Measurements from ENCODE around the gene INTS6. TPM values are rescaled to one million over a fixed set of nuclear protein-coding genes. Genes with fewer than 3 reads are reported as not detected.

INTS6 gene
- polyA plus RNA-seq, 4 donors = 33.7 to 38.2 (median 36.5) TPM

GRCh38 chr13:51325837-51326236 lies 127.0 kb downstream of the INTS6 start:
- no peak for DNase-seq (ENCODE audit: low read depth in 4 of 4, low spot score in 2 of 4)

- no peak for DNase-seq (ENCODE audit: low read depth in 4 of 4, low spot score in 2 of 4)
These were observed 128.0 kb downstream of the INTS6 start for GRCh38 chr13:51324714-51325420.

- no peak for DNase-seq (ENCODE audit: low read depth in 4 of 4, low spot score in 2 of 4)
These were observed 128.9 kb downstream of the INTS6 start for GRCh38 chr13:51323824-51324511.

GRCh38 chr13:51322826-51323225 lies 130.0 kb downstream of the INTS6 start:
- no peak for DNase-seq (ENCODE audit: low read depth in 4 of 4, low spot score in 2 of 4)

GRCh38 chr13:51321836-51322235 lies 131.0 kb downstream of the INTS6 start:
- no peak for DNase-seq (ENCODE audit: low read depth in 4 of 4, low spot score in 2 of 4)

- no peak for DNase-seq (ENCODE audit: low read depth in 4 of 4, low spot score in 2 of 4)
These were observed 134.0 kb downstream of the INTS6 start for GRCh38 chr13:51318876-51319275.

GRCh38 chr13:51318015-51318414 lies 134.8 kb downstream of the INTS6 start:
- DNase-seq (ENCODE audit: low read depth in 4 of 4, low spot score in 2 of 4) = no peak

- no peak for DNase-seq (ENCODE audit: low read depth in 4 of 4, low spot score in 2 of 4)
These were observed 135.6 kb downstream of the INTS6 start for GRCh38 chr13:51317262-51317661.

GRCh38 chr13:51313619-51314018 lies 139.2 kb downstream of the INTS6 start:
- DNase-seq (ENCODE audit: low read depth in 4 of 4, low spot score in 2 of 4) = no peak

- DNase-seq (ENCODE audit: low read depth in 4 of 4, low spot score in 2 of 4) = no peak
These were observed 140.8 kb downstream of the INTS6 start for GRCh38 chr13:51311957-51312520.

Other genes starting within 250 kb of the INTS6 start
- gene FAM124A, start 230.6 kb downstream of the INTS6 start, polyA plus RNA-seq (ENCODE audit: insufficient read length in 4 of 4) = 1 to 10 TPM; 4.2 to 5.3 (median 4.6) TPM
- gene SERPINE3, start 113.3 kb downstream of the INTS6 start, polyA plus RNA-seq (ENCODE audit: insufficient read length in 4 of 4) = 1 to 10 TPM in 2 of 4 donors, under 1 TPM in 2; 0.10 to 1.3 (median 0.68) TPM
- gene WDFY2, start 131.4 kb upstream of the INTS6 start, polyA plus RNA-seq (ENCODE audit: insufficient read length in 4 of 4) = 10 to 100 TPM; 10.7 to 20.4 (median 14.9) TPM

Measured in left renal cortex interstitium (tissue), 4 donors.